GM23338 (cell line): Measurements from ENCODE around the gene CD22. TPM values are rescaled to one million over a fixed set of nuclear protein-coding genes. Genes with fewer than 3 reads are reported as not detected.

Source experiments
- ATAC-seq: fragments of 200-7000 bp; cut with Tn5 transposase; 3 replicates; pipeline ENCODE4 v1.9.1; 2020
- DNase-seq: peaks from one replicate; pipeline ENCODE4 v3.0.0-alpha.2; 2015; ENCODE audit warnings: low spot score
- H2AFZ ChIP-seq: fragments of 200-600 bp; sonication (generic); 2 replicates; pipeline ENCODE4 v1.8.0; 2016; ENCODE audit warnings: antibody characterized with exemption, mild to moderate bottlenecking, moderate library complexity
- H3F3A ChIP-seq: fragments of 200-600 bp; sonication (generic); replicated peaks from 2 replicates; pipeline ENCODE4 v1.8.0; 2017; ENCODE audit warnings: antibody characterized with exemption, mixed run types, low read depth
- H3K27ac ChIP-seq: fragments of 200-600 bp; sonication (generic); 2 replicates; pipeline ENCODE4 v1.6.1; 2016; ENCODE audit warnings: low read depth
- H3K27me3 ChIP-seq: fragments of 200-600 bp; sonication (generic); 2 replicates; pipeline ENCODE4 v1.8.0; 2016; ENCODE audit warnings: mild to moderate bottlenecking, mixed run types, moderate library complexity; ENCODE audit not compliant: insufficient read depth
- H3K36me3 ChIP-seq: fragments of 200-600 bp; sonication (generic); 2 replicates; pipeline ENCODE4 v1.8.0; 2016; ENCODE audit warnings: mild to moderate bottlenecking; ENCODE audit not compliant: insufficient read depth
- H3K4me1 ChIP-seq: fragments of 200-600 bp; sonication (generic); 2 replicates; pipeline ENCODE4 v1.8.0; 2016; ENCODE audit warnings: mild to moderate bottlenecking, moderate library complexity; ENCODE audit not compliant: insufficient read depth
- H3K4me2 ChIP-seq: fragments of 200-600 bp; sonication (generic); 2 replicates; pipeline ENCODE4 v1.7.1; 2017; ENCODE audit warnings: mixed run types
- H3K4me3 ChIP-seq: fragments of 200-600 bp; sonication (generic); 2 replicates; pipeline ENCODE4 v1.6.1; 2016; ENCODE audit warnings: mixed run types
- H3K79me2 ChIP-seq: fragments of 200-600 bp; sonication (generic); replicated peaks from 2 replicates; pipeline ENCODE4 v1.8.0; 2017; ENCODE audit warnings: mild to moderate bottlenecking; ENCODE audit not compliant: insufficient read depth
- H3K9me2 ChIP-seq: fragments of 200-600 bp; sonication (generic); 2 replicates; pipeline ENCODE4 v1.8.0; 2017; ENCODE audit not compliant: insufficient read depth
- H4K20me1 ChIP-seq: fragments of 200-600 bp; sonication (generic); replicated peaks from 2 replicates; pipeline ENCODE4 v1.8.0; 2017; ENCODE audit warnings: mild to moderate bottlenecking; ENCODE audit not compliant: insufficient read depth
- H3K27ac Mint-ChIP-seq: 2 replicates; pipeline ENCODE4 v1.8.0; 2020; ENCODE audit warnings: inconsistent platforms, mild to moderate bottlenecking, moderate library complexity, mixed read lengths
- H3K27me3 Mint-ChIP-seq: 3 replicates; pipeline ENCODE4 v1.8.0; 2022; ENCODE audit warnings: low read depth, mild to moderate bottlenecking, moderate library complexity, mixed read lengths, inconsistent platforms; ENCODE audit not compliant: insufficient read depth, poor library complexity
- H3K36me3 Mint-ChIP-seq: 3 replicates; pipeline ENCODE4 v1.8.0; 2021; ENCODE audit warnings: low read depth, mild to moderate bottlenecking, inconsistent platforms, moderate library complexity, mixed read lengths
- H3K4me1 Mint-ChIP-seq: 3 replicates; pipeline ENCODE4 v1.8.0; 2020; ENCODE audit warnings: mild to moderate bottlenecking, inconsistent platforms, mixed read lengths
- H3K4me3 Mint-ChIP-seq: 3 replicates; pipeline ENCODE4 v1.8.0; 2021; ENCODE audit warnings: moderate library complexity, mild to moderate bottlenecking, inconsistent platforms, mixed read lengths
- H3K9me3 Mint-ChIP-seq: 3 replicates; pipeline ENCODE4 v1.8.0; 2020; ENCODE audit warnings: moderate library complexity, mild to moderate bottlenecking, inconsistent platforms, mixed read lengths
- EZH2 ChIP-seq: fragments of 200-600 bp; sonication (generic); IDR thresholded peaks from one replicate; pipeline ENCODE4 v1.8.0; 2017; ENCODE audit warnings: antibody characterized with exemption, mild to moderate bottlenecking, low read depth; ENCODE audit not compliant: unreplicated experiment
- JUNB ChIP-seq: IDR thresholded peaks from one replicate; pipeline ENCODE4 v1.6.1; 2016; ENCODE audit warnings: antibody characterized with exemption; ENCODE audit not compliant: unreplicated experiment
- NANOG ChIP-seq: IDR thresholded peaks from 2 replicates; pipeline ENCODE4 v1.6.1; 2016; ENCODE audit warnings: antibody characterized with exemption, borderline replicate concordance
- POLR2AphosphoS5 ChIP-seq: IDR thresholded peaks from 2 replicates; pipeline ENCODE4 v1.6.1; 2016; ENCODE audit warnings: antibody characterized with exemption, low read depth
- STAT1 ChIP-seq: IDR thresholded peaks from one replicate; pipeline ENCODE4 v1.6.1; 2016; ENCODE audit warnings: antibody characterized with exemption; ENCODE audit not compliant: unreplicated experiment
- polyA plus RNA-seq: library from polyadenylated mRNA; unstranded; fragments of >200 nt; fragmentation: Nextera tagmentation; extraction: Ambion mirVana; gene quantifications from 2 replicates; pipeline ENCODE4 v1.2.1, GENCODE V29; 2016
- total RNA-seq: library from RNA; depleted of rRNA; stranded (reverse); fragments of >200 nt; shearing (Covaris generic); gene quantifications from 2 replicates; pipeline ENCODE4 v1.2.3, GENCODE V29; 2014
- TF ChIP-seq, protein P1 (sequence below): IDR thresholded peaks from 2 replicates; pipeline ENCODE4 v1.6.1; 2016; ENCODE audit warnings: antibody characterized with exemption
- TF ChIP-seq, protein P2 (sequence below): IDR thresholded peaks from one replicate; pipeline ENCODE4 v1.6.1; 2018; ENCODE audit warnings: antibody characterized with exemption; ENCODE audit not compliant: unreplicated experiment

The CD22 gene
- total and polyA plus RNA-seq, 2 experiments from 2014 or later: 0.10 to 0.32 TPM

DNA sequence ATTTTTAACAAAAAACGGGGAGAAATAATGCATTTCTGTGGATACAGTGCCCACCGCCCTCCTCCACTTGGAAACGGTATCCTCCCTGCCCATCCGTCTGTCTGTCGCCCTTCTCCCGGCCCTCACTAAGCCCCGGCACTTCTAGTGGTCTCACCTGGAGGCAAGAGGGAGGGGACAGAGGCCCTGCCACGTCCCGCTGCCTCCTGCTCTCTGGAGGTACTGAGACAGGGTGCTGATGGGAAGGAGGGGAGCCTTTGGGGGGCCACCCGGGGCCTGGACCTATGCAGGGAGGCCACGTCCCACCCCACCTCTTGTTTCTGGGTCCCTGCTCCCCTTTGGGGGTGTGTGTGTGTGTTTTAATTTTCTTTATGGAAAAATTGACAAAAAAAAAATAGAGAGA lies 49.6 kb upstream of the CD22 start:
- TF ChIP-seq EZH2 (no peak), STAT1 (no peak), NANOG (no peak)
- TF ChIP-seq, protein P1, sequence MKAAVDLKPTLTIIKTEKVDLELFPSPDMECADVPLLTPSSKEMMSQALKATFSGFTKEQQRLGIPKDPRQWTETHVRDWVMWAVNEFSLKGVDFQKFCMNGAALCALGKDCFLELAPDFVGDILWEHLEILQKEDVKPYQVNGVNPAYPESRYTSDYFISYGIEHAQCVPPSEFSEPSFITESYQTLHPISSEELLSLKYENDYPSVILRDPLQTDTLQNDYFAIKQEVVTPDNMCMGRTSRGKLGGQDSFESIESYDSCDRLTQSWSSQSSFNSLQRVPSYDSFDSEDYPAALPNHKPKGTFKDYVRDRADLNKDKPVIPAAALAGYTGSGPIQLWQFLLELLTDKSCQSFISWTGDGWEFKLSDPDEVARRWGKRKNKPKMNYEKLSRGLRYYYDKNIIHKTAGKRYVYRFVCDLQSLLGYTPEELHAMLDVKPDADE: no peak
- TF ChIP-seq, protein P2, sequence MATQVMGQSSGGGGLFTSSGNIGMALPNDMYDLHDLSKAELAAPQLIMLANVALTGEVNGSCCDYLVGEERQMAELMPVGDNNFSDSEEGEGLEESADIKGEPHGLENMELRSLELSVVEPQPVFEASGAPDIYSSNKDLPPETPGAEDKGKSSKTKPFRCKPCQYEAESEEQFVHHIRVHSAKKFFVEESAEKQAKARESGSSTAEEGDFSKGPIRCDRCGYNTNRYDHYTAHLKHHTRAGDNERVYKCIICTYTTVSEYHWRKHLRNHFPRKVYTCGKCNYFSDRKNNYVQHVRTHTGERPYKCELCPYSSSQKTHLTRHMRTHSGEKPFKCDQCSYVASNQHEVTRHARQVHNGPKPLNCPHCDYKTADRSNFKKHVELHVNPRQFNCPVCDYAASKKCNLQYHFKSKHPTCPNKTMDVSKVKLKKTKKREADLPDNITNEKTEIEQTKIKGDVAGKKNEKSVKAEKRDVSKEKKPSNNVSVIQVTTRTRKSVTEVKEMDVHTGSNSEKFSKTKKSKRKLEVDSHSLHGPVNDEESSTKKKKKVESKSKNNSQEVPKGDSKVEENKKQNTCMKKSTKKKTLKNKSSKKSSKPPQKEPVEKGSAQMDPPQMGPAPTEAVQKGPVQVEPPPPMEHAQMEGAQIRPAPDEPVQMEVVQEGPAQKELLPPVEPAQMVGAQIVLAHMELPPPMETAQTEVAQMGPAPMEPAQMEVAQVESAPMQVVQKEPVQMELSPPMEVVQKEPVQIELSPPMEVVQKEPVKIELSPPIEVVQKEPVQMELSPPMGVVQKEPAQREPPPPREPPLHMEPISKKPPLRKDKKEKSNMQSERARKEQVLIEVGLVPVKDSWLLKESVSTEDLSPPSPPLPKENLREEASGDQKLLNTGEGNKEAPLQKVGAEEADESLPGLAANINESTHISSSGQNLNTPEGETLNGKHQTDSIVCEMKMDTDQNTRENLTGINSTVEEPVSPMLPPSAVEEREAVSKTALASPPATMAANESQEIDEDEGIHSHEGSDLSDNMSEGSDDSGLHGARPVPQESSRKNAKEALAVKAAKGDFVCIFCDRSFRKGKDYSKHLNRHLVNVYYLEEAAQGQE: no peak
- Histone ChIP-seq H3K27ac (no peak overlapping the region), H3K36me3 (no peaks in the 10 kb centered on the region; the same call in 1 of the 2 replicates), H3F3A (no peaks in the 10 kb centered on the region), H3K4me3 (no peak overlapping the region), H3K9me2 (no peaks in the 10 kb centered on the region), H4K20me1 (no peaks in the 10 kb centered on the region; the same call in 1 of the 2 replicates), H2AFZ (no peak overlapping the region), H3K4me1 (no peaks in the 10 kb centered on the region), H3K4me2 (no peak overlapping the region), H3K79me2 (no peaks in the 10 kb centered on the region), H3K27me3 (no peaks in the 10 kb centered on the region)
- Mint-ChIP-seq H3K4me3 (no peak overlapping the region), H3K27ac (no peak overlapping the region), H3K4me1 (peaks cover 2% of the 10 kb centered on the region; the same call in 1 of the 3 replicates), H3K27me3 (peaks cover 25% of the 10 kb centered on the region), H3K9me3 (no peaks in the 10 kb centered on the region; the same call in 2 of the 3 replicates), H3K36me3 (peaks cover 30% of the 10 kb centered on the region)
- ATAC-seq (no peak), DNase-seq (no peak)

DNA sequence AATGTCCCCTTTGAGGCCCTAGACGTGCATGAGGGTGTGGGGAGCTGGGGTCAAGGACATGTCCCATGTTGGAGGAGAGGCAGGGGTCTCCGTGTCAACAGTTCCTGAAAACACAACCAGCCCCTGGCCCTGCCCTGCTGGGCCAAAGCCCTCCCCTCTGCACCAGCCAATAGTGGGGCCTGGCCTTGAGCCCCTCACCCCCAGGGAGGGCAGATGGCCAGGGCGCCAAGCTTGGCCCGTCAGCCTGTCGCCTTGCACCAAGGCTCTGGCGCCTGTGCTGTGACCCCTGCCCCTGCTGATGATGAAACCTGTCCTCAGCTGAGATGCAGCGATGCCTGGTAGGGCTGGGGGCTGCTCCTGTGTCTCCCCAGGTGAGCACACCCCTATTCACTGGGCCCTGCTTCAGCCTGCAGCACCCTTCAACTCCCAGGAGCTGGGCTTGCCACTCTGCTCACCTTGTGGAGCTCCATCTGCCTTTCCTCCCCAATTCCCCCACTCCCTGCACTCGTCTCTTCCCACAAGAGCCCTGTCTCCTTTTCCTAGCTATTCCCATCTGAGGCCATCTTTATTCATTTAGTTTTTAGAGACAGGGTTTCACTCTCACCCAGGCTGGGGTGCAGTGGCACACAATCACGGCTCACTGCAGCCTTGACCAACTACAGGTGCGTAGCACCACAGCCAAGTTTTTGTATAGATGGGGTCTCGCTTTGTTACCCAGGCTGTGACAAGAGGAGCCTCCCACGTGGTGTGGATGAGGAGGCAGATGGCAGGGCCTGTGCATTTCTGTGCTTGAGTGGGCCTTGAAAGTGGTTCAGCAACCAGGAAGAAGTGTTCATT lies 48.8 kb upstream of the CD22 start:
- Mint-ChIP-seq H3K9me3 (no peaks in the 10 kb centered on the region; the same call in 2 of the 3 replicates), H3K27me3 (peaks cover 26% of the 10 kb centered on the region), H3K27ac (0 out of 2 replicates have a peak overlapping the region, but pooled peaks have one; percentile 40), H3K4me3 (no peak overlapping the region), H3K4me1 (peaks cover 8% of the 10 kb centered on the region), H3K36me3 (peaks cover 25% of the 10 kb centered on the region)
- 0 out of 2 replicates have a peak, but pooled peaks cover 7% of the 10 kb centered on the region for H3K4me1 ChIP-seq
- H3K79me2 ChIP-seq: no peaks in the 10 kb centered on the region
- H3F3A ChIP-seq: no peaks in the 10 kb centered on the region
- no peaks in the 10 kb centered on the region for H3K9me2 ChIP-seq
- H4K20me1 ChIP-seq: no peaks in the 10 kb centered on the region
- H3K27me3 ChIP-seq: no peaks in the 10 kb centered on the region
- peak; percentile 15 for ATAC-seq
- no peak overlapping the region for H3K4me3 ChIP-seq
- TF ChIP-seq POLR2AphosphoS5 (no peak; the same call in 1 of the 2 replicates), JUNB (no peak)
- no peak overlapping the region for H3K4me2 ChIP-seq
- H3K27ac ChIP-seq: no peak overlapping the region
- H3K36me3 ChIP-seq: no peaks in the 10 kb centered on the region; the same call in 1 of the 2 replicates
- no peak overlapping the region for H2AFZ ChIP-seq
- no peak for DNase-seq
